Astrocyte of the cerebellum (primary cell): ENCODE data around the gene DUSP10.

Experiments
- DNase-seq: peaks from one replicate; pipeline ENCODE4 v3.0.0-alpha.2; 2011; ENCODE audit warnings: low read depth
- H3K4me3 ChIP-seq: 2 replicates; pipeline ENCODE4 v1.5.1; 2011; ENCODE audit warnings: mild to moderate bottlenecking, low read depth, low read length, moderate library complexity
- CTCF ChIP-seq: IDR thresholded peaks from 2 replicates; pipeline ENCODE4 v1.5.1; 2012; ENCODE audit warnings: low read length, low read depth, moderate library complexity, mild to moderate bottlenecking; ENCODE audit errors: missing control alignments
- in situ Hi-C: cut with HindIII; loops from 2 replicates; pipeline ENCODE4 v1.10.0; 2017; ENCODE audit warnings: low sequenced_read_pairs

The DUSP10 gene

GRCh38 chr1:221687836-221688487, 53.9 kb downstream of the DUSP10 start:
- in situ Hi-C loops: no loop called here
- no peak for TF ChIP-seq CTCF
- no peak for DNase-seq
- H3K4me3 ChIP-seq: no peak overlapping the region

GRCh38 chr1:221683681-221684080, 58.2 kb downstream of the DUSP10 start:
- no peak for DNase-seq
- no peak for TF ChIP-seq CTCF
- in situ Hi-C loops: no loop called here
- H3K4me3 ChIP-seq: no peak overlapping the region

- H3K4me3 ChIP-seq: no peak overlapping the region
- no peak for TF ChIP-seq CTCF
- no peak for DNase-seq
- in situ Hi-C loops: no loop called here
Observed at GRCh38 chr1:221680085-221680484, 61.8 kb downstream of the DUSP10 start.

GRCh38 chr1:221678014-221678413, 63.9 kb downstream of the DUSP10 start:
- no peak for DNase-seq
- TF ChIP-seq CTCF: no peak
- H3K4me3 ChIP-seq: no peak overlapping the region
- in situ Hi-C loops: no loop called here

- H3K4me3 ChIP-seq: no peak overlapping the region
- DNase-seq: no peak
Observed at GRCh38 chr1:221675880-221676800, 65.7 kb downstream of the DUSP10 start.

GRCh38 chr1:221672965-221673364, 68.9 kb downstream of the DUSP10 start:
- no peak for DNase-seq
- no peak overlapping the region for H3K4me3 ChIP-seq
- in situ Hi-C loops: loop anchor here (5.0 kb wide), 1 partner anchor 76 kb away; no protein-coding TSS in a partner anchor
- no peak for TF ChIP-seq CTCF

More at GRCh38 chr1:221675880-221676800, 65.7 kb downstream of the DUSP10 start:
- no peak for TF ChIP-seq CTCF
- in situ Hi-C loops: no loop called here
